ENCODE data around the gene PSKH1.
A peak's percentile ranks its signal among the peaks of the same experiment; 100 is the strongest.

Gene PSKH1

GRCh38 chr16:67922740-67923139 lies 29.7 kb downstream of the PSKH1 start:
- H3K4me3 ChIP-seq (ENCODE audit: insufficient read depth, low read depth, low read length, poor library complexity, severe bottlenecking): no peak overlapping the region
- no peaks in the 10 kb centered on the region for H3K27me3 ChIP-seq (replicated peaks; ENCODE audit: control insufficient read depth, insufficient read depth, low read length, poor library complexity, severe bottlenecking)
- no peaks in the 10 kb centered on the region for H3K4me1 ChIP-seq (ENCODE audit: control insufficient read depth, insufficient read depth, low read length, poor library complexity, severe bottlenecking)
- DNase-seq: no peak
- peaks cover 8% of the 10 kb centered on the region for H3K36me3 ChIP-seq (ENCODE audit: control insufficient read depth, insufficient read depth, low read length)
- H3K9me3 ChIP-seq (ENCODE audit: control insufficient read depth, low read length): no peaks in the 10 kb centered on the region
- H3K27ac ChIP-seq (ENCODE audit: insufficient read depth, low read length, poor library complexity, severe bottlenecking): no peak overlapping the region

GRCh38 chr16:67923414-67924116 lies 30.5 kb downstream of the PSKH1 start:
- DNase-seq: no peak
- Histone ChIP-seq H3K4me1 (ENCODE audit: control insufficient read depth, insufficient read depth, low read length, poor library complexity, severe bottlenecking) (peaks cover 3% of the 10 kb centered on the region), H3K4me3 (ENCODE audit: insufficient read depth, low read depth, low read length, poor library complexity, severe bottlenecking) (no peak overlapping the region), H3K36me3 (ENCODE audit: control insufficient read depth, insufficient read depth, low read length) (peaks cover 13% of the 10 kb centered on the region), H3K27ac (ENCODE audit: insufficient read depth, low read length, poor library complexity, severe bottlenecking) (no peak overlapping the region), H3K9me3 (ENCODE audit: control insufficient read depth, low read length) (no peaks in the 10 kb centered on the region), H3K27me3 (replicated peaks; ENCODE audit: control insufficient read depth, insufficient read depth, low read length, poor library complexity, severe bottlenecking) (no peaks in the 10 kb centered on the region)

- peaks cover 13% of the 10 kb centered on the region for H3K36me3 ChIP-seq (ENCODE audit: control insufficient read depth, insufficient read depth, low read length)
- H3K4me3 ChIP-seq (ENCODE audit: insufficient read depth, low read depth, low read length, poor library complexity, severe bottlenecking): no peak overlapping the region
- no peaks in the 10 kb centered on the region for H3K27me3 ChIP-seq (replicated peaks; ENCODE audit: control insufficient read depth, insufficient read depth, low read length, poor library complexity, severe bottlenecking)
- peaks cover 3% of the 10 kb centered on the region for H3K4me1 ChIP-seq (ENCODE audit: control insufficient read depth, insufficient read depth, low read length, poor library complexity, severe bottlenecking)
- no peaks in the 10 kb centered on the region for H3K9me3 ChIP-seq (ENCODE audit: control insufficient read depth, low read length)
- H3K27ac ChIP-seq (ENCODE audit: insufficient read depth, low read length, poor library complexity, severe bottlenecking): no peak overlapping the region
- DNase-seq: no peak
These were observed 31.3 kb downstream of the PSKH1 start for GRCh38 chr16:67924140-67924906.

GRCh38 chr16:67926181-67926750 lies 33.2 kb downstream of the PSKH1 start:
- H3K27ac ChIP-seq (ENCODE audit: insufficient read depth, low read length, poor library complexity, severe bottlenecking): no peak overlapping the region
- H3K9me3 ChIP-seq (ENCODE audit: control insufficient read depth, low read length): no peaks in the 10 kb centered on the region
- H3K27me3 ChIP-seq (replicated peaks; ENCODE audit: control insufficient read depth, insufficient read depth, low read length, poor library complexity, severe bottlenecking): no peaks in the 10 kb centered on the region
- no peak for DNase-seq
- peaks cover 18% of the 10 kb centered on the region for H3K36me3 ChIP-seq (ENCODE audit: control insufficient read depth, insufficient read depth, low read length)
- peaks cover 3% of the 10 kb centered on the region for H3K4me1 ChIP-seq (ENCODE audit: control insufficient read depth, insufficient read depth, low read length, poor library complexity, severe bottlenecking)
- H3K4me3 ChIP-seq (ENCODE audit: insufficient read depth, low read depth, low read length, poor library complexity, severe bottlenecking): no peak overlapping the region

- H3K4me3 ChIP-seq (ENCODE audit: insufficient read depth, low read depth, low read length, poor library complexity, severe bottlenecking): no peak overlapping the region
- DNase-seq: no peak
- no peaks in the 10 kb centered on the region for H3K9me3 ChIP-seq (ENCODE audit: control insufficient read depth, low read length)
- no peaks in the 10 kb centered on the region for H3K27me3 ChIP-seq (replicated peaks; ENCODE audit: control insufficient read depth, insufficient read depth, low read length, poor library complexity, severe bottlenecking)
- H3K36me3 ChIP-seq (ENCODE audit: control insufficient read depth, insufficient read depth, low read length): peaks cover 27% of the 10 kb centered on the region
- H3K27ac ChIP-seq (ENCODE audit: insufficient read depth, low read length, poor library complexity, severe bottlenecking): no peak overlapping the region
- H3K4me1 ChIP-seq (ENCODE audit: control insufficient read depth, insufficient read depth, low read length, poor library complexity, severe bottlenecking): peaks cover 3% of the 10 kb centered on the region
These were observed 34.3 kb downstream of the PSKH1 start for GRCh38 chr16:67927131-67927941.

- DNase-seq: no peak
- H3K9me3 ChIP-seq (ENCODE audit: control insufficient read depth, low read length): no peaks in the 10 kb centered on the region
- no peak overlapping the region for H3K4me3 ChIP-seq (ENCODE audit: insufficient read depth, low read depth, low read length, poor library complexity, severe bottlenecking)
- peaks cover 30% of the 10 kb centered on the region for H3K36me3 ChIP-seq (ENCODE audit: control insufficient read depth, insufficient read depth, low read length)
- H3K27me3 ChIP-seq (replicated peaks; ENCODE audit: control insufficient read depth, insufficient read depth, low read length, poor library complexity, severe bottlenecking): no peaks in the 10 kb centered on the region
- H3K4me1 ChIP-seq (ENCODE audit: control insufficient read depth, insufficient read depth, low read length, poor library complexity, severe bottlenecking): peaks cover 3% of the 10 kb centered on the region
- H3K27ac ChIP-seq (ENCODE audit: insufficient read depth, low read length, poor library complexity, severe bottlenecking): no peak overlapping the region
These were observed 35.1 kb downstream of the PSKH1 start for GRCh38 chr16:67928147-67928546.

GRCh38 chr16:67928561-67929364 lies 35.7 kb downstream of the PSKH1 start:
- Histone ChIP-seq H3K4me1 (ENCODE audit: control insufficient read depth, insufficient read depth, low read length, poor library complexity, severe bottlenecking) (peaks cover 3% of the 10 kb centered on the region), H3K27ac (ENCODE audit: insufficient read depth, low read length, poor library complexity, severe bottlenecking) (no peak overlapping the region), H3K27me3 (replicated peaks; ENCODE audit: control insufficient read depth, insufficient read depth, low read length, poor library complexity, severe bottlenecking) (no peaks in the 10 kb centered on the region), H3K4me3 (ENCODE audit: insufficient read depth, low read depth, low read length, poor library complexity, severe bottlenecking) (no peak overlapping the region), H3K9me3 (ENCODE audit: control insufficient read depth, low read length) (no peaks in the 10 kb centered on the region), H3K36me3 (ENCODE audit: control insufficient read depth, insufficient read depth, low read length) (peaks cover 33% of the 10 kb centered on the region)
- DNase-seq: peak; percentile 51 to 65 (median 53)

- no peak for DNase-seq
- Histone ChIP-seq H3K4me1 (ENCODE audit: control insufficient read depth, insufficient read depth, low read length, poor library complexity, severe bottlenecking) (peaks cover 6% of the 10 kb centered on the region), H3K27me3 (replicated peaks; ENCODE audit: control insufficient read depth, insufficient read depth, low read length, poor library complexity, severe bottlenecking) (no peaks in the 10 kb centered on the region), H3K4me3 (ENCODE audit: insufficient read depth, low read depth, low read length, poor library complexity, severe bottlenecking) (no peak overlapping the region), H3K9me3 (ENCODE audit: control insufficient read depth, low read length) (no peaks in the 10 kb centered on the region), H3K36me3 (ENCODE audit: control insufficient read depth, insufficient read depth, low read length) (peaks cover 41% of the 10 kb centered on the region), H3K27ac (ENCODE audit: insufficient read depth, low read length, poor library complexity, severe bottlenecking) (no peak overlapping the region)
These were observed 37.1 kb downstream of the PSKH1 start for GRCh38 chr16:67930191-67930590.

GRCh38 chr16:67930678-67931211 lies 37.7 kb downstream of the PSKH1 start:
- H3K9me3 ChIP-seq (ENCODE audit: control insufficient read depth, low read length): no peaks in the 10 kb centered on the region
- no peak overlapping the region for H3K27ac ChIP-seq (ENCODE audit: insufficient read depth, low read length, poor library complexity, severe bottlenecking)
- H3K4me1 ChIP-seq (ENCODE audit: control insufficient read depth, insufficient read depth, low read length, poor library complexity, severe bottlenecking): peaks cover 9% of the 10 kb centered on the region
- H3K4me3 ChIP-seq (ENCODE audit: insufficient read depth, low read depth, low read length, poor library complexity, severe bottlenecking): no peak overlapping the region
- DNase-seq: no peak
- H3K27me3 ChIP-seq (replicated peaks; ENCODE audit: control insufficient read depth, insufficient read depth, low read length, poor library complexity, severe bottlenecking): no peaks in the 10 kb centered on the region
- peaks cover 42% of the 10 kb centered on the region for H3K36me3 ChIP-seq (ENCODE audit: control insufficient read depth, insufficient read depth, low read length)

All from effector memory CD4-positive, alpha-beta T cell (primary cell).